AML-193 (cell line): Measurements from ENCODE around the gene SLC24A4.

Experiments
- DNase-seq, 2 experiments: peaks; one replicate each; lab custom pipeline; 2025; lab: John Stamatoyannopoulos, UW

The SLC24A4 gene

DNA sequence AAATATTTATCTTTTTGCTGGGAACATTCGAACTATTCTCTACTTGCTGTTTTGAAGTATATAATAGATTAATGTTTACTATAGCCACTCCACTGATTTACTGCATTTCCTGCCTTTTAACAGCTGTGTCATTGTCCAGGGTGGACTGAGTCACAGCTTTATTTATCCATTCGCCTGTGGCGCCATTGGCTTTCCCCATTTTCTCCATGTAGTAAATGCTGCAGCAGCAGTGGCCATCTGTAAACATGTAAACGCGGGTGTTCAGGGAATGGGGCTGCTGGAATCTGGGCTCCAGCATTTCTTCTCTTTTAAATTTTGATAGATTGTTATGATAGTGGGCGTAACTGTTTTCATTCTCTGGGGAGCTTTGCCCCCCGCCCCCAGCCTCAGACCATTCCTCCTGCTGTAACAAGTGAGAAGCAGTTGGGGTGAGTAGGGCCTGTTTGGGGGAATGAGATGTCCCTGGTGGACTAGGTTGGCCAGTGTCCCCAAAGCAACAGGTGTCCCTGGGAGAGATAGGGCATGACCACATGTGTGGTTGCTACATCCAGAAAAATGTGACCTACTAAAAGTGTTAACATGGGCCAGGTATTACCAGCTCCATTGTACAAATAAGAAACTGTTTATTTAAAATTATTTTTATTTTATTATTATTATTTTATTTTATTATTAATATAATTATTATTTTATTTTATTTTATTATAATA lies 223.5 kb downstream of the SLC24A4 start:
- DNase-seq = no peak

DNA sequence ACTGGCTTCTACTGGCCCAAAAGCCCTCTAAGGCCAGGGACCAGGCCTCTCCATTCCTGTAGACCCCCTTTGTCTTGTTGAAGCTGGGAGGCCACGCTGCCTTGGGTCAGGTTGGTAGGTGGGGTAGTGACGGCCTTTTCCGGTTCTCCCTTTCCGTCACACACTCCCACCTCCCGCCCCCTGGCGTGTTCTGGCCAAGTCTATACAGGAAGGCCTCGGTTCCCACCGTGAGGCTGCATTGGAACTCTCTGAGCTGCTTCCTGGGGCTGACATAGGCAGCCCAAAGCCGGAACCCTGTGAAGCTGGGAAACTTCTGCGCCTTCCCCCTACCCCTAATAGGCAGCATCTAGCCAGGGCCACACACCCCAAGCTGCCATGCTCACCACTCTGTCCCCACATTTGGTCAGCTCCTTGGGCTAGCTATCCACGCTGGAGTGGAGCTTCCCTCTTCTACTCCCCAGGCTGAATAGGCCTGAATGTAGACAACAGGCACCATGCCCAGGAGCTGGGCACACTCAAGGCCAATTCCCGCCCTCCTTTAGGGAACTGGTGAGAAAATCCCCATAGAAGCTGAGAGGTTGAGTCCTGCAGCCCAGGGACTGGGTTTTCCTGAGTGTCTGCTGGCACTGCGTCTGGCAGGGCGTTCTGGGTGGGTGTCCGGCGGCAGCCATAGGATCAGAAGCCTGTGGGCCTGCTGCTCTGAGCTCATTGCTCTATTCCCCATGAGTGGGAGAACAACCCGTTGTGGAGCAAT lies 226.3 kb downstream of the SLC24A4 start:
- DNase-seq = no peak

DNA sequence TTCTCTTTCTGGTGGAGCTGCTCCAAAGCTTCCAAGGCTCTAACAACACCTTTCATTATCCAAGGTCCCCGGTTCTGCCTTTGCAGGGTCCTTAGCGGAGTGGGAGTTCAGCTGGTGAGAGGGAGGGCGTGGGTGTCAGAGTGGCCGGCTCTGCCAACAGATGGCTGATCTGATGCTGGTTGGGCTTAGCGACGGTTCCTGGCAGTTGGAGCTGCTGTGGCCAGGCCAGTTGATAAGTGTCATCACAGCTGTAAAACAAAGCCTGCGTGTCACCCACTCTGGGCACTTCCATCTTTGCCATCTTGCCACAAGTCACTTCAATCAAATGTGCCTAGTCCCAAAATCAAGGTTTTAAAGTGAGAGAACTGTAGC lies 226.9 kb downstream of the SLC24A4 start:
- DNase-seq = no peak
